PC-9 (cell line): ENCODE results near the gene OR2A25.

ENCODE experiments used
- EZH2 ChIP-seq: fragments of 200-600 bp; sonication (generic); IDR thresholded peaks from 2 replicates; pipeline ENCODE4 v1.8.0; 2017; ENCODE audit warnings: antibody characterized with exemption, low read depth
- TF ChIP-seq, protein P1 (sequence below): fragments of 200-600 bp; sonication (generic); conservative IDR thresholded peaks from 2 replicates; pipeline ENCODE4 v1.6.1; 2017; ENCODE audit warnings: mixed run types, antibody characterized with exemption, mild to moderate bottlenecking, moderate library complexity

DNA sequence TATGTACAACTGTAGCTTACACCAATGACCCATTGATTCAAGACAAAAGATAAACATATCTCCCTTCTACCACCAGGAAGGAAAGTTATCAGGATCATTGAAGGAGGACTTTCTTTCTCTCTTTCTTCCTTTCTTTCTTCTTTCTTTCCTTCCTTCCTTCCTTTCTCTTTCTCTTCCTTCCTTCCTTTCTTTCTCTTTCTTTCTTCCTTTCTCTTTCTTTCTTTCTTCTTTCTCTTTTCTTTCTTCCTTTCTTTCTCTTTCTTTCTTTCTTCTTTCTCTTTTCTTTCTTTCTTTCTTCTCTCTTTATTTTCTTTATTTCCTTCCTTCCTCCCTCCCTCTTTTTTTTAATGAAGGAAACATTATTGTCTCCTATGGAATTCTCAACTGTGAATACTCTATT is 29.2 kb downstream of the OR2A25 start:
- TF ChIP-seq EZH2: no peak
- TF ChIP-seq, protein P1, sequence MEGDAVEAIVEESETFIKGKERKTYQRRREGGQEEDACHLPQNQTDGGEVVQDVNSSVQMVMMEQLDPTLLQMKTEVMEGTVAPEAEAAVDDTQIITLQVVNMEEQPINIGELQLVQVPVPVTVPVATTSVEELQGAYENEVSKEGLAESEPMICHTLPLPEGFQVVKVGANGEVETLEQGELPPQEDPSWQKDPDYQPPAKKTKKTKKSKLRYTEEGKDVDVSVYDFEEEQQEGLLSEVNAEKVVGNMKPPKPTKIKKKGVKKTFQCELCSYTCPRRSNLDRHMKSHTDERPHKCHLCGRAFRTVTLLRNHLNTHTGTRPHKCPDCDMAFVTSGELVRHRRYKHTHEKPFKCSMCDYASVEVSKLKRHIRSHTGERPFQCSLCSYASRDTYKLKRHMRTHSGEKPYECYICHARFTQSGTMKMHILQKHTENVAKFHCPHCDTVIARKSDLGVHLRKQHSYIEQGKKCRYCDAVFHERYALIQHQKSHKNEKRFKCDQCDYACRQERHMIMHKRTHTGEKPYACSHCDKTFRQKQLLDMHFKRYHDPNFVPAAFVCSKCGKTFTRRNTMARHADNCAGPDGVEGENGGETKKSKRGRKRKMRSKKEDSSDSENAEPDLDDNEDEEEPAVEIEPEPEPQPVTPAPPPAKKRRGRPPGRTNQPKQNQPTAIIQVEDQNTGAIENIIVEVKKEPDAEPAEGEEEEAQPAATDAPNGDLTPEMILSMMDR: no peak
